HG03442 (cell line): ENCODE data around the gene MS4A4E.
"Not testable (repeated sequence)": the region's sequence is repeated elsewhere in the genome, so short reads cannot be mapped to it uniquely, and the experiment has no call there.

ENCODE experiments used
- ATAC-seq: cut with Tn5 transposase; IDR thresholded peaks from one replicate; pipeline ENCODE4 v1.9.1; 2021; ENCODE audit warnings: mild to moderate bottlenecking, moderate library complexity; ENCODE audit not compliant: unreplicated experiment

Gene MS4A4E

DNA sequence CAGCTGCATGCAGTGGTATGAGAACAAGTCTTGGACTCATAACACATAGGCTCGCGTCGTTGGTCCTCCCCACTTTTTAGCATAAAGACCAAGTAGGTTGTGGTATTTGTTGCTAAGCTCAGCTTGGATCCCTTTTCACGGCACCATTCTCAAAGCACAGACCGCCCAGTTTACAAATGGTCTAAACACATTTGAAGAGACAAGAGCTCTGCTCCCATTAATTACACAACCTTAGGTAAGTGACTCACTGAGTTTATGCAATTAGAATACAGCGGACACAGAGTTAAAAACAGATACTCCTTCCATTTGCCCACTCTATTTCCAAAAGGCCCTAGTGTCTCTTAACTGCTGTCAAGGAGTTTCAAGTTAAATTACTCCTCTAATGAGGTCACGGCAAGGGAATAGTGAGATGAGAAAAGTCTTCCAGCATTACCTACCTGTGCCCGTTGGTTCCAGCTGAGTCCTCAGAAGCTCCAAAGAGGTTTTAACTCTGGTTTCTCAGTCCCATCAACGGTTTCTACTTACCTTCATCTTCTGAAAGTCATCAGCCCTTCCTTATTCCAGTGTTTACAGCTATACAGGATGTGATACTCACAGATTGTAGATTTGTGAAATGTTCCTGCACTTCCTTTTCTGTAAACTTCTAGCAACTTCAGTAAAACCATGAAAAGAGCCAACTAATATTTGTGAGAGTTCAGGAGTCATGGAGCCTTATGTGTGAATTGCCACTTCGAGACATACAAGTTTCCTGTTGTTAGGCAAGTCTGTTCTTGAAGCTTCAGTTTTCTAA lies 60.2 kb downstream of the MS4A4E start, which contains the start of gene MS4A6A:
TSS of gene MS4A6A (minus strand) at position 543 of the 790 bp plus-strand sequence. CDS start 1,356 bp downstream, outside the sequence.
- ATAC-seq, result no peak

DNA sequence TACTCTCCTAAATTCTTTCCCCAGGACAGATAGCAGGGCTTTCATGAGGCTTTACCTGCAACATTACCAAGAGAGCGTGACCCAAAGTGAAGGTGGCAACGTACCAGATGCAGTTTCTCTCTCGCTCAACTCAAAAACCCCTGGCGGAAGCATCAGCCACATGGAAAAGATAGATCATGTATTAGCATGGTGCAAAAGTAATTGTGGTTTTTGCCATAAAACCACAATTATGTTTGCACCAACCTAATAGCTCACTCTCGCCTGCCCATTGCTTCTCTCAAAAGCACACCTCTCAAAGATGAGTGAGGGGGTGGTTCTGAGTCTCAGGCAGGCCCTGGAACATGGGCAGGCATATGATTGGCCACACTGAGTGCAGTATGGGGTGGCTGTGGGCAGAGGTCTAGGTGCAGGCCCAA lies 67.1 kb downstream of the MS4A4E start:
- peak; percentile 76 for ATAC-seq

DNA sequence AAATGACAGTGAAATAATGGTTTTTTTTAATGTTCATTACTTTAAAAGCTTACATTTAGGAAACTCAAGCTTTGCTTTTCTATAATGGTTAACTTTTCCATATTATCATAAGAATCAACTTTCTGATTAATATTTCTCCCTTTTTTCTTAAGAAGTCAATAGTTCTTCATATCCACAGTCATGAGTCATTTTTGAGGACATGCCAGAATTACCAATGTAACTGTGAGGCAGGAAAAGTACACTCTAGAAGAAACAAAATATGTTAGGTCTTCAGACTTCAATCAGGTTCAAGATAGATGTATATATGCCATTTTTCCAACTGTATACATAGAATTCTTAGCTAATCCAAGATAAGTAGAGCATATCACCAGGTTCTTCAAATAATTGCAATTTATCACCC lies 70.9 kb downstream of the MS4A4E start:
- ATAC-seq, result no peak

DNA sequence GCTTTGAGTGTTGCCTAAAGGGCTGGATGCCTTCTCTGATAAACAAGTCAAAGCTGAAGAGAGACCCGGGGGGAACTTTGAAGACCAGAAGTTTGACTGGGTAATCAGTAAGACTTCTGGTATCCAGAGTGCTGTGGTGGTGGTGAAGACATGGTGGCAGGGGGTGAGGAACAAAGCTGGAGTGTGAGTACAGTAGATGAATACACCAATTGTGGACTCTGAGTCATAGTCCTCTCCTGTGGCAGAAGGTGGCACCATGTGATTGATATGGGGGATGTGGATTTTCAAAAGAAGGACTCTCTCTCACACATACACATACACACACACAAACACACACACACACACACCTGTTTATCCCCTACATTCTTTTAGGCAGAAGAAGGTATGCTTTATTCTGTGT lies 72.4 kb downstream of the MS4A4E start:
- ATAC-seq, result no peak

DNA sequence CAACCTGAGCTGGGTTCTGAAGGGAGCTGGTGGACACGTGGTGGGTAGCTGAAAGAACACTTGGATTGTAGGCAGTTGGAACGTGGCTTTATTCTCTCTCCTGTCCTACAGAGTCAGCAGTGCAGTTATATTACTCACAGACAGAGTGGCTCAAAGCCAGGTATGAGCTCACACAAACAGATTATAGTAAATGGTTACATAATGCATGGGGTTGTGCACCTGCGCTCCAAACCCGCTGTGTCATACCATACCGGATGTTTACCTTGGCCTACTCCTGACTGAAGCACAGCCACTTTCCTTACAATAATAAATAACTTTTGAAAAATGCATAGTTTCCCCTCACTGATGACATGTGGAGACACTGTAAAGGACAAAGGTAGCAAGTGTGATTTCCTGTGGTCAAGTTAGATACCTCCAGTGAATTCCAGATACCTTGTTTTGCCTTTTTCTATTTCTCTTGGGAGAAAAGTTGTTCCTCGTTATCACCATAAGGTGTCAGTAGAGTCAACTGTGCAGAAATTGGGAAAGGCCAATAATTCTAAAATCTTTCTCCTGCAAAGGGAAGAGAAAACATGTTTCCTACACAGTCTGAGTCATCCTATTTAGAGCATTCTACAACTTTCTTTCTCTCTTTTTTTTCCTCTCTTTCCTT lies 73.5 kb downstream of the MS4A4E start:
- no peak for ATAC-seq

DNA sequence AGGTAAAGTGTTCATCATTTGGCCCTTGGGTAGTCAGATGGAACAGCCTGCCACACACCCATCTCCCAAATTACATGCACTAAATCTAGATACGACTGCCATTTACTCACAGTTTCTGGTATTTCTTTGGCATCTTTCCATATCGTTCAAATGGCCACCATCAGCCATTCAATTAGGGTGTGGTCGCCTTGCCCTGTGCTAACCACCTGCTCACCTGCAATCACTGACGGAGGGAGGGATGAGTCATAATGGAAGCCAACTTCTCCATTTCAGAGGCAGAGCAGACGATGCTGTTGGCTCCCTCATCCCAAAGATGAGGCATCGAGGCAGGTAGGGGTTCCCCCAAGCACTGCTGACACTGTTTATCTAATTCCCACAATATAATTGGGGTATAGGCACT lies 74.6 kb downstream of the MS4A4E start:
- ATAC-seq, result no peak

DNA sequence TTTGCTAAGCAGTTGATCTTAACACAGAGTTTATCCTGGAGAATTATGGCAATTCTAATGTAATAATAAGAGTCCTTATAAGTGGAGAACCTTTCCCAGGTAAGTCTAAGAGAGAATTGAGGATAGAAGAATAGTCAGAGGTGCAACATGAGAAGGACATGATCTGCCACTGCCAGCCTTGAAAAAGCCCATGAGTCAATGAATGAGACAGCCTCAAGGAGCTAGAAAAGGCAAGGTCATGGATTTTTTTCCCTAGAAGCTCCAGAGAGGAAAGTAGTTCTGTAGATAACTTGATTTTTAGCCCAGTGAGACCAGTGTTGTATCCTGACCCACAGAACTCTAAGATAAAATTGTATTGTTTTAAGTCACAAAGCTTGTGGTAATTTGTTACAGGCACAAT lies 77.0 kb downstream of the MS4A4E start:
- ATAC-seq, result no peak

DNA sequence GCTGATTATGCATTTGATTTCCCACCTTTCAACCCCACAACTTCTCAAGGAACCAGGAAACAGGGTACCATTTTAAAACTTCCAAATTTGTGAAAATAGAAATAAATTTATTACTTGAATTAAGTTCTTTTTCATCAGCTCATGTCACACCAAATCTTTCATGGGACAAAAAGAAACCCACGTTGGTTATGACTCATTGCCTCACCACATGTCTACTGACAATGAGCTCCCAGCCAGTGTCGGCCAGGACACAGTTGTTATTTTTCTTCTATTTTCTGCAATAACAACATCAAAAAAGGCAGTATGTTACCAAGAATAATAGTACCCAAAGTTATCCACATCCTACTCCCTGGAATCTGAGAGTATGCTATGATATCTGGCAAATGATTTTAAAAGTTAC lies 77.4 kb downstream of the MS4A4E start:
- ATAC-seq, result no peak

DNA sequence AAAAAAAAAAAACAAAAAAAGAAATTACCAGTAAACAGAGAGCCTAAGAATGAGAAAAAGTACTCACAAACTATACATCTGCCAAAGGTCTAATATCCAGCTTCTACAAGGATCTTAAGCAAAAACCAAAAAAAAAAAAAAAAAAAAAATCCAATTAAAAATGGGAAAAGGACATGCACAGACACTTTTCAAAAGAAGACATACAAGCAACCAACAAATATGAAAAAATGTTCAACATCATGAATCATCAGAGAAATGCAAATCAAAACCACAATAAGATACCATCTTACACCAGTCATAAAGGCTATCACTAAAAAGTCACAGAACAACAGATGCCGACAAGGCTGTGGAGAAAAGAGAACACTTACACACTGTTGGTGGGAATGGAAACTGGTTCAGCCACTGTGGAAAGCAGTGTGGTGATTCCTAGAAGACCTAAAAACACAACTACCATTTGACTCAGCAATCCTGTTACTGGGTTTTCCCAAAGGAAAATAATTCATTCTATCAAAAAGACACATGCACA lies 78.3 kb downstream of the MS4A4E start:
- no peak for ATAC-seq

DNA sequence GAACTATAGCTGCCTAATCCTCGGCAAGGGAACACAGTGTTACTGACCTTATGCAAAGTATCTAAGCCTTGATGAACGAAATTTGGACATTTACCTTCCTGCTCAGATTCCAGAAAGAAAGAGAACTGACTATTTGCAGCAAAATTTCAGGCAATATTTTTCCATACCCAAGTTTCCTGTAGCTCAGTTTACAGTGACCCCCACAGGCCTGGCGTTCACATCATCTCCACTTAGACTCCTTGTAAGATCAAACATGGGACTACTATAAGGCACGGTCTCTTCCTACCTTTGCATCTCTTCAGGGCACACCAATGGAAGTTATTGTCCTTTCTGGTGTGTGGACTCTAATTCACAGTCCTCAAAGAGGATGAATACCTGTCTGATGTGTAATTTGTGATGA lies 81.2 kb downstream of the MS4A4E start:
- ATAC-seq, result no peak

DNA sequence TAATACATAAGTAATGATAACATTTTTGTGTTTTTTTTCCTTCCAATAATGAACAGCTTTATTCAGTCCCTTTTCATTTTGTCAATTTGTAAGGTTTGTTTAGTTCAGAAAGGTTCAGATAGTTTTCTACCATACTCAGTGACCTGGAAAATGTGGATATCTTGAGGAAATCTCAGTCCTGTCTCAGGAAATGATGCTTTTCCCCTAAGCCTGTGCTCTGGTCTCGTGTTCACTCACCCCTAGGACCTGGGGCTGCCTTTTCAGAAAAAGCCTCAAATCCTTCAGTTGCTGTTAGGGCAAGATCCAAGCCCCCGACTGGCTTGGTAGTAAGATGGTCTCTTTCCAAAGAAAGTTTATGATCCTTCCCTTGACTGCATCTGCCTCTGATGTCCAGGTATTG lies 81.8 kb downstream of the MS4A4E start:
- no peak for ATAC-seq

DNA sequence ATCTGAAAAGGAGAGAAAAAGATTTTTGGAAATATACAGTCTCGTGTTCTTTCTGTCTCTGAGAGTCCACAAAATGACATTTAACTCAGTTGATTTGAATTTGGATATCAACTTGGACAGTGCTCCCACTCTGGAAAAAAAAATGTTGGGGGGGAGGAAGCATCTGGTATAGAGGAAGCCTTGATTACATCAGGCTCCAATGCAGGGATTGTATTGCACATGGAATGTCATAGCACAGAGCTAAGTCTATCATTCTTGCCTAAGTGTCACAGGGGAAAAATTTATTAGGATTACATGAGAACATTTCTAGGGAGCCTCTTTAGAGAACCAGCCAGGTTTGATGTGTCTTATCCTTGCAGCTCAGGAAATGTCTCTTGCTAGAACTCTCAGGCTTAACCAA lies 83.1 kb downstream of the MS4A4E start:
- ATAC-seq, result no peak

DNA sequence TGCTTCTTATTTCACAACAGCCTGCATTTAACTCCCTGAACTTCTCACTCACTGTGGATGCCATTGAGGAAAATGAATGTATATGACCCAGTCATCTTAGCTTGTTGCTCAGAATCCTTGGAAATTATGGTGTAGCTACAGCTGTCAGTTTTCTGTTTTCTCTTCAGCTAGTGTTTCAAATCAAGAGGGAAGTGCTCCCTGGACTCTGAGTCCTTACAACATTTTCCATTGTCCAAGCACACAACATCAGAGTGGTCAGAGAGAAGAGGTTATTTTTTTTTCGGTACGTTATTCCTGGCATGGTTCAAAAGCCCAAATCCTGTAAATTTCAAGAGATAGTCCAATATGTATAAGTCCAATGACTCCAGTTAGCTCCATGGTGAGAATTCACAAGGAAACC lies 83.7 kb downstream of the MS4A4E start:
- ATAC-seq, result no peak

DNA sequence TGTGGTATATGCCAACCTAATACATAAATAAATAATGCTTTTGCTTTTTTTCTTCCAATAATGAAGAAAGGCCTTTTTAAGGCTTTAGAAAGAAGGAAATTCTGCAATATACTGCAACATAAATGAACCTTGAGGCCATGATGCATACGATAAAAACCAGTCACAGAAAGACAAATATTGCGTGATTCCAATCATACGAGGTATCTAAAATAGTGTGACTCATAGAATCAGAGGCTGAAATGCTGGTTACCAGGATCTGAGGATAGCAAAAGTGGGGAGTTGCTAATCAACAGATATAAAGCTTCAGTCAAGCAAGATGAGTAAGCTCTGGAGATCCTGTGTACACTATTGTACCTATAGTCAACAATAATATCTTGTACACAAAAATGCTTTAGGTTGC lies 84.3 kb downstream of the MS4A4E start:
- no peak for ATAC-seq

DNA sequence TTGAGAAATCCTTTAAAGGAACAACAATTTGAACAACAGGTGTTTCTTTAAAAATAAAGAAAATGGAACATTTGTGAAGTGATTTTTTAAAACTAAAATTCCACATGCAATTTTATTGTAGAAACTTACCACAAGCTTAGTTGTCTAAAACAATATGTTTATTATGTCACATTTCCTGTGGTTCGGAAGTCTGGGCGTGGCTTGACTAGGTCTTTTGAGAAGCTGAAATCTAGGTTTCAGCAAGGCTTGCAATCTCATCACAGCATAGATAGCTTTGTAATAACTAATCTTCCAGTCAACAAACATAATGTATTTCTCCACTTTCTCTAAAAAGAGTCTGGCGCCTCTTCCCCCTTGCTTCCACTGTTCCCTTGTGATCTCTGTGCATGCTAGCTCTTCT lies 87.0 kb downstream of the MS4A4E start:
- ATAC-seq, result no peak

DNA sequence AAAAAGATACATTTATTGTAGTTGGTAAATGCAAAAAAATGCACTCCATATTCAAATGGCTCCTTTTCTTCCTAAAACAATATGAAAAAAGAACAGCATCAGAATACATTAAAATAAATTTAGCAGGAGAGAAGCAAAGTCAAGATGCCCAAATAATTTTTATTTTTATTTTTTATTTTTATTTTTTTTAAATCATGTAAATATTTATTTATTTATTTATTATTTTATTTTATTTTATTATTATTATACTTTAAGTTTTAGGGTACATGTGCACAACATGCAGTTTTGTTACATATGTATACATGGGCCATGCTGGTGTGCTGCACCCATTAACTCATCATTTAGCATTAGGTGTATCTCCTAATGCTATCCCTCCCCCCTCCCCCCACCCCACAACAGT lies 90.2 kb downstream of the MS4A4E start:
- ATAC-seq, result not testable (repeated sequence)

DNA sequence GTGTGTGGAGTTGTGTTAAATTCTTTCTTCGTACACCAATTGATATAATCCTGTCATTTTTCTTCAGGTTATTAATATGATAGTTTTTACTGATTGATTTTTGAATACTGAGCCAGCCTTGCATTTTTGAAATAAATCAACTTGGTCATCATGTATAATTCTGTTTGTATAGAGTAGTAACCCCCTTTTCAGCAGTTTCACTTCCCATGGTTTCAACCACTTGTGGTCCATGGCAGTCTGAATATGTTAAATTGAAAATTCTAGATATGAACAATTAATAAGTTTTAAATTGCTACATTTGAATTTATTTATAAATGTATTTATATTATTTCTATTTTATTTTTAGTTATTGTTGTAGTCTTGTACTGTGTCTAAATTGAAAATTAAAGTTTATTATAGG lies 92.7 kb downstream of the MS4A4E start:
- no peak for ATAC-seq
